ENCODE measurements around the gene ALPP.

- TF ChIP-seq CTCF (conservative IDR thresholded peaks at IDR 0.05; ENCODE audit: low read length) = no peak
- TF ChIP-seq EZH2phosphoT487 (IDR thresholded peaks at IDR 0.05; ENCODE audit: borderline replicate concordance, low read depth, low read length) = no peak
These were observed 42.7 kb upstream of the ALPP start for GRCh38 chr2:232335859-232336215.
